Measurements from ENCODE around the gene CDC7. TPM values are rescaled to one million over a fixed set of nuclear protein-coding genes. Genes with fewer than 3 reads are reported as not detected.

Gene CDC7
- total RNA-seq, 2 donors from 2014 or later, result 3.5 to 10.3 TPM

- no peak for TF ChIP-seq CTCF (IDR thresholded peaks at IDR 0.05)
- Histone ChIP-seq H3K27ac (no peak overlapping the region), H3K4me3 (no peak overlapping the region), H3K9me3 (no peaks in the 10 kb centered on the region), H3K4me1 (no peaks in the 10 kb centered on the region), H3K9ac (ENCODE audit: low read depth in 2 of 2, low read length in 2 of 2) (no peak overlapping the region), H3K27me3 (no peaks in the 10 kb centered on the region), H3K36me3 (no peaks in the 10 kb centered on the region)
- intact Hi-C loops (cut with DNase I), result no loop called here
- no peak for DNase-seq
These were observed 13.2 kb upstream of the CDC7 start for GRCh38 chr1:91487469-91487868.

- Histone ChIP-seq H3K4me1 (no peaks in the 10 kb centered on the region), H3K36me3 (no peaks in the 10 kb centered on the region), H3K9me3 (no peaks in the 10 kb centered on the region), H3K4me3 (no peak overlapping the region), H3K27me3 (no peaks in the 10 kb centered on the region), H3K9ac (ENCODE audit: low read depth in 2 of 2, low read length in 2 of 2) (no peak overlapping the region), H3K27ac (no peak overlapping the region)
- DNase-seq, result no peak
- TF ChIP-seq CTCF (IDR thresholded peaks at IDR 0.05), result no peak
- intact Hi-C loops (cut with DNase I), result no loop called here
These were observed 10.2 kb upstream of the CDC7 start for GRCh38 chr1:91490501-91490900.

- Histone ChIP-seq H3K27me3 (no peaks in the 10 kb centered on the region), H3K9me3 (no peaks in the 10 kb centered on the region), H3K36me3 (no peaks in the 10 kb centered on the region), H3K4me3 (no peak overlapping the region), H3K9ac (ENCODE audit: low read depth in 2 of 2, low read length in 2 of 2) (no peak overlapping the region), H3K4me1 (peaks cover 9% of the 10 kb centered on the region), H3K27ac (no peak overlapping the region)
- intact Hi-C loops (cut with DNase I), result no loop called here
- no peak for DNase-seq
- no peak for TF ChIP-seq CTCF (IDR thresholded peaks at IDR 0.05)
These were observed 2.6 kb upstream of the CDC7 start for GRCh38 chr1:91498035-91498434.

GRCh38 chr1:91498498-91499245 lies 2.0 kb upstream of the CDC7 start:
- Histone ChIP-seq H3K36me3 (no peaks in the 10 kb centered on the region), H3K27me3 (no peaks in the 10 kb centered on the region), H3K4me3 (no peak overlapping the region), H3K9me3 (no peaks in the 10 kb centered on the region), H3K9ac (ENCODE audit: low read depth in 2 of 2, low read length in 2 of 2) (no peak overlapping the region), H3K27ac (no peak overlapping the region), H3K4me1 (peaks cover 9% of the 10 kb centered on the region)
- TF ChIP-seq CTCF (IDR thresholded peaks at IDR 0.05), result no peak
- no peak for DNase-seq
- intact Hi-C loops (cut with DNase I), result no loop called here

GRCh38 chr1:91499346-91499745 lies 1.3 kb upstream of the CDC7 start:
- peaks cover 9% of the 10 kb centered on the region for H3K4me1 ChIP-seq
- intact Hi-C loops (cut with DNase I), result no loop called here
- no peak overlapping the region for H3K9ac ChIP-seq (ENCODE audit: low read depth in 2 of 2, low read length in 2 of 2)
- H3K27ac ChIP-seq, result no peak overlapping the region
- H3K27me3 ChIP-seq, result no peaks in the 10 kb centered on the region
- H3K9me3 ChIP-seq, result no peaks in the 10 kb centered on the region
- H3K4me3 ChIP-seq, result no peak overlapping the region
- H3K36me3 ChIP-seq, result no peaks in the 10 kb centered on the region
- TF ChIP-seq CTCF (IDR thresholded peaks at IDR 0.05), result no peak
- DNase-seq, result no peak
